Calu3 (cell line): ENCODE data around the gene RIBC2. TPM values are rescaled to one million over a fixed set of nuclear protein-coding genes. Genes with fewer than 3 reads are reported as not detected.

Experiments
- BruUV-seq: library from RNA; stranded (reverse); fragments of 400-500 nt; replicated peaks from 2 replicates; lab custom pipeline; 2021; lab: Mats Ljungman, UMichigan
- CTCF ChIA-PET: fragments of 300-600 bp; sonication (Branson Sonifier 250); formaldehyde crosslinking; loops from one replicate; lab custom pipeline; 2022; ENCODE audit warnings: antibody characterized with exemption; lab: Charles Lee
- DNase-seq: peaks from one replicate; pipeline ENCODE4 v3.0.0; 2022
- H3K27ac Mint-ChIP-seq: one replicate; pipeline ENCODE4 v1.8.0; 2022; ENCODE audit warnings: mixed read lengths; ENCODE audit not compliant: unreplicated experiment
- H3K27me3 Mint-ChIP-seq: one replicate; pipeline ENCODE4 v1.8.0; 2022; ENCODE audit warnings: mixed read lengths; ENCODE audit not compliant: unreplicated experiment
- H3K36me3 Mint-ChIP-seq: one replicate; pipeline ENCODE4 v1.8.0; 2022; ENCODE audit warnings: mild to moderate bottlenecking, moderate library complexity, mixed read lengths; ENCODE audit not compliant: insufficient read depth, unreplicated experiment
- H3K4me1 Mint-ChIP-seq: one replicate; pipeline ENCODE4 v1.8.0; 2022; ENCODE audit warnings: mild to moderate bottlenecking, low read depth, mixed read lengths; ENCODE audit not compliant: unreplicated experiment
- H3K4me3 Mint-ChIP-seq: one replicate; pipeline ENCODE4 v1.8.0; 2022; ENCODE audit warnings: mild to moderate bottlenecking, low read depth, moderate library complexity, mixed read lengths; ENCODE audit not compliant: unreplicated experiment
- H3K9me3 Mint-ChIP-seq: one replicate; pipeline ENCODE4 v1.8.0; 2022; ENCODE audit warnings: low read depth, mixed read lengths; ENCODE audit not compliant: unreplicated experiment
- CTCF ChIP-seq: fragments of 200-600 bp; IDR thresholded peaks from one replicate; pipeline ENCODE4 v1.8.0; 2022; ENCODE audit warnings: antibody characterized with exemption; ENCODE audit not compliant: unreplicated experiment
- intact Hi-C: fragments of 100-400 bp; cut with micrococcal nuclease; formaldehyde crosslinking; loops from one replicate; pipeline ENCODE4 v1.10.0; 2022; ENCODE audit not compliant: unreplicated experiment
- total RNA-seq: library from RNA; stranded (reverse); gene quantifications from 2 replicates; pipeline ENCODE4 v1.2.3, GENCODE V29; 2022

The RIBC2 gene
- total RNA-seq, 1 experiment from 2014 or later = 4.5 TPM

GRCh38 chr22:45450921-45451651 is 37.6 kb downstream of the RIBC2 start:
- intact Hi-C loops = no loop called here
- CTCF ChIA-PET = interaction anchor here (0.5 kb wide), 1 partner anchor 77 kb away, joined by 5 read pairs; no protein-coding TSS in a partner anchor
- Mint-ChIP-seq H3K27ac (no peak overlapping the region), H3K4me1 (no peaks in the 10 kb centered on the region), H3K9me3 (no peaks in the 10 kb centered on the region), H3K36me3 (no peaks in the 10 kb centered on the region), H3K27me3 (peaks cover 61% of the 10 kb centered on the region), H3K4me3 (no peak overlapping the region)
- no TSS peak for BruUV-seq
- DNase-seq = no peak
- TF ChIP-seq CTCF = no peak

- BruUV-seq = no TSS peak
- Mint-ChIP-seq H3K27ac (no peak overlapping the region), H3K36me3 (no peaks in the 10 kb centered on the region), H3K4me3 (no peak overlapping the region), H3K27me3 (peaks cover 70% of the 10 kb centered on the region), H3K9me3 (no peaks in the 10 kb centered on the region), H3K4me1 (no peaks in the 10 kb centered on the region)
- no peak for TF ChIP-seq CTCF
- no peak for DNase-seq
- CTCF ChIA-PET = interaction anchor here (0.5 kb wide), 1 partner anchor 76 kb away, joined by 5 read pairs; no protein-coding TSS in a partner anchor
- intact Hi-C loops = no loop called here
Observed at GRCh38 chr22:45451972-45452371, 38.5 kb downstream of the RIBC2 start.

GRCh38 chr22:45452565-45453379 is 39.3 kb downstream of the RIBC2 start:
- Mint-ChIP-seq H3K9me3 (no peaks in the 10 kb centered on the region), H3K27ac (no peak overlapping the region), H3K4me1 (no peaks in the 10 kb centered on the region), H3K4me3 (no peak overlapping the region), H3K27me3 (peaks cover 78% of the 10 kb centered on the region), H3K36me3 (no peaks in the 10 kb centered on the region)
- no peak for DNase-seq
- no peak for TF ChIP-seq CTCF
- intact Hi-C loops = no loop called here
- no TSS peak for BruUV-seq
- CTCF ChIA-PET = interaction anchor here (0.6 to 1.5 kb wide), 2 partner anchors 11 to 597 kb away, joined by 3 to 8 read pairs; no protein-coding TSS in a partner anchor

- no TSS peak for BruUV-seq
- no peak overlapping the region for H3K27ac Mint-ChIP-seq
- no peaks in the 10 kb centered on the region for H3K36me3 Mint-ChIP-seq
- intact Hi-C loops = no loop called here
- no peak overlapping the region for H3K4me3 Mint-ChIP-seq
- no peak for TF ChIP-seq CTCF
- no peaks in the 10 kb centered on the region for H3K4me1 Mint-ChIP-seq
- CTCF ChIA-PET = interaction anchor here (0.6 to 1.5 kb wide), 2 partner anchors 12 to 856 kb away, joined by 3 read pairs; no protein-coding TSS in a partner anchor
- H3K9me3 Mint-ChIP-seq = no peaks in the 10 kb centered on the region
- no peak for DNase-seq
- peaks cover 81% of the 10 kb centered on the region for H3K27me3 Mint-ChIP-seq
Observed at GRCh38 chr22:45453764-45454163, 40.3 kb downstream of the RIBC2 start.
